A673 (cell line): ENCODE results near the gene ATF4. TPM values are rescaled to one million over a fixed set of nuclear protein-coding genes. Genes with fewer than 3 reads are reported as not detected.

Experiments used
- BruUV-seq: library from RNA; stranded (reverse); fragments of 400-500 nt; replicated peaks from 2 replicates; lab custom pipeline; 2021; lab: Mats Ljungman, UMichigan
- CTCF ChIA-PET: fragments of 300-600 bp; sonication (Branson Sonifier 250); formaldehyde crosslinking; loops from one replicate; lab custom pipeline; 2022; ENCODE audit warnings: antibody characterized with exemption; lab: Charles Lee
- POLR2A ChIA-PET: fragments of 300-600 bp; sonication (Branson Sonifier 250); formaldehyde crosslinking; loops from one replicate; lab custom pipeline; 2022; ENCODE audit warnings: antibody characterized with exemption; ENCODE audit not compliant: low non-redundant PET; lab: Charles Lee
- DNase-seq: peaks from one replicate; pipeline ENCODE4 v3.0.0-alpha.2; 2015; ENCODE audit warnings: low spot score
- H3K27ac ChIP-seq: fragments of 200-600 bp; sonication (generic); 2 replicates; pipeline ENCODE4 v1.5.1; 2016; ENCODE audit warnings: mixed run types, low read depth, mild to moderate bottlenecking, mixed read lengths, antibody characterized with exemption, low read length; ENCODE audit not compliant: poor library complexity, severe bottlenecking
- H3K27me3 ChIP-seq: fragments of 200-600 bp; sonication (generic); replicated peaks from 2 replicates; pipeline ENCODE4 v1.6.1; 2017; ENCODE audit warnings: mixed run types, low read depth, mild to moderate bottlenecking, mixed read lengths, antibody characterized with exemption, low read length; ENCODE audit not compliant: insufficient read depth, poor library complexity
- H3K36me3 ChIP-seq: fragments of 200-600 bp; sonication (generic); 2 replicates; pipeline ENCODE4 v1.6.1; 2016; ENCODE audit warnings: mixed run types, mild to moderate bottlenecking, mixed read lengths, antibody characterized with exemption, low read length; ENCODE audit not compliant: insufficient read depth, poor library complexity, severe bottlenecking
- H3K4me1 ChIP-seq: fragments of 200-600 bp; sonication (generic); 2 replicates; pipeline ENCODE4 v1.6.1; 2017; ENCODE audit warnings: mixed run types, mild to moderate bottlenecking, mixed read lengths, antibody characterized with exemption, low read length; ENCODE audit not compliant: insufficient read depth, poor library complexity, severe bottlenecking
- H3K4me3 ChIP-seq: fragments of 200-600 bp; sonication (generic); 2 replicates; pipeline ENCODE4 v1.5.1; 2016; ENCODE audit warnings: low read depth, mixed run types, mild to moderate bottlenecking, mixed read lengths, low read length; ENCODE audit not compliant: poor library complexity, severe bottlenecking
- H3K9me3 ChIP-seq: fragments of 200-600 bp; sonication (generic); 2 replicates; pipeline ENCODE4 v1.6.1; 2016; ENCODE audit warnings: mixed run types, low read depth, mild to moderate bottlenecking, mixed read lengths, antibody characterized with exemption, low read length; ENCODE audit not compliant: poor library complexity, severe bottlenecking
- EZH2 ChIP-seq: fragments of 200-600 bp; sonication (generic); IDR thresholded peaks from 2 replicates; pipeline ENCODE4 v1.6.1; 2017; ENCODE audit warnings: borderline replicate concordance, low read depth, mild to moderate bottlenecking, mixed read lengths, antibody characterized with exemption, low read length; ENCODE audit not compliant: poor library complexity, severe bottlenecking
- intact Hi-C: fragments of 100-400 bp; cut with micrococcal nuclease; formaldehyde crosslinking; loops from one replicate; pipeline ENCODE4 v1.10.0; 2022; ENCODE audit not compliant: unreplicated experiment
- total RNA-seq: library from RNA; stranded (reverse); gene quantifications from 2 replicates; pipeline ENCODE4 v1.2.3, GENCODE V29; 2021
- TF ChIP-seq, protein P1 (sequence below): fragments of 300-800, 200-600 bp; sonication (generic); conservative IDR thresholded peaks from 2 replicates; pipeline ENCODE4 v1.5.1; 2017; ENCODE audit warnings: low read depth, mild to moderate bottlenecking, antibody characterized with exemption, low read length, moderate library complexity, mixed read lengths

The ATF4 gene
- total RNA-seq, 1 experiment from 2014 or later, result 476 TPM

DNA sequence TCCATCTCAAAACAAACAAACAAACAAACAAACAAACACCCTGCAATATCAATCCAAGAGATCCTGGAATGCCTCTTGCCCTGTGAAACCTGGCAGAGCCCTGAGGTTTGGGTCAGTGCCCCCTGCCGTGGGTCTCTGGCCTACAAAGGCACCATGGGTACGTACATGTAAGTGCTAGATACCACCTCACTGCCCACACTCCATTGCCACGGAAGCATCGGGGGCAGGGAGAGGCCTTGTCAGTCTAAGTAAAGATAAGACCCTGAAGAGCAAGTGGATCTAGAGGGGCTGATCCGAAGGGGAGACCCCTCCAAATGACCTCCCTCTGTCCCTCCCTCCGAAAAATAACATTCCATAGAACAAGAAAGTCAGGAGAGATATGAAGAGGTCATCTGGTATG, 20.3 kb upstream of the ATF4 start:
- no peaks in the 10 kb centered on the region for H3K9me3 ChIP-seq
- no peak overlapping the region for H3K4me3 ChIP-seq
- TF ChIP-seq, protein P1, sequence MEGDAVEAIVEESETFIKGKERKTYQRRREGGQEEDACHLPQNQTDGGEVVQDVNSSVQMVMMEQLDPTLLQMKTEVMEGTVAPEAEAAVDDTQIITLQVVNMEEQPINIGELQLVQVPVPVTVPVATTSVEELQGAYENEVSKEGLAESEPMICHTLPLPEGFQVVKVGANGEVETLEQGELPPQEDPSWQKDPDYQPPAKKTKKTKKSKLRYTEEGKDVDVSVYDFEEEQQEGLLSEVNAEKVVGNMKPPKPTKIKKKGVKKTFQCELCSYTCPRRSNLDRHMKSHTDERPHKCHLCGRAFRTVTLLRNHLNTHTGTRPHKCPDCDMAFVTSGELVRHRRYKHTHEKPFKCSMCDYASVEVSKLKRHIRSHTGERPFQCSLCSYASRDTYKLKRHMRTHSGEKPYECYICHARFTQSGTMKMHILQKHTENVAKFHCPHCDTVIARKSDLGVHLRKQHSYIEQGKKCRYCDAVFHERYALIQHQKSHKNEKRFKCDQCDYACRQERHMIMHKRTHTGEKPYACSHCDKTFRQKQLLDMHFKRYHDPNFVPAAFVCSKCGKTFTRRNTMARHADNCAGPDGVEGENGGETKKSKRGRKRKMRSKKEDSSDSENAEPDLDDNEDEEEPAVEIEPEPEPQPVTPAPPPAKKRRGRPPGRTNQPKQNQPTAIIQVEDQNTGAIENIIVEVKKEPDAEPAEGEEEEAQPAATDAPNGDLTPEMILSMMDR, result no peak
- no peak for DNase-seq
- peaks cover 13% of the 10 kb centered on the region for H3K36me3 ChIP-seq
- CTCF ChIA-PET, result no interaction called here
- no peak overlapping the region for H3K27ac ChIP-seq
- POLR2A ChIA-PET, result no interaction called here
- intact Hi-C loops, result no loop called here
- no peaks in the 10 kb centered on the region for H3K27me3 ChIP-seq
- BruUV-seq, result no TSS peak
- peaks cover 27% of the 10 kb centered on the region for H3K4me1 ChIP-seq

DNA sequence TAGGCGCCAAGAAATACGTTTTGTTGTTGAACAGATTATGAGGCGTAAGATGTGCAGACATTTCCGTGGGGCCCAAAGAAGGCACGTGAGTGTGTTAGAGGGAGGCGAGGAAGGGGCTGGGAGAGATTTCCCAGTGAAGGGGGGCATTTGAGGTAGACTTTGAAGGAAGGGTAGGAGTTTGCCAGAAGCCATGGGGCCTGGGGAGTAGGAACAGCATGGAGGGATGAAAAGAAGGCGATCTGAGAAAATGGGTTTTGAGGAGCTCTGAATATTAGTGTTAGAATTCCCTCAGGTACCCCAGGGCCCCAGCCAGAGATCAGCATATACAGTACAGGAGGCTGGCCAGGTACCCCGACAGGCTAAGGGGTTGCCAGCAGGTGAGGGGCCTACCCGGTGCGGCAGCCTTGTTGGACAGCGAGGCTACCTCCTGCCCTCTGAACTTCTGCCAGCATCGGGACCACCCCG, 18.7 kb upstream of the ATF4 start:
- H3K4me3 ChIP-seq, result peak overlapping the region; percentile 82
- H3K9me3 ChIP-seq, result no peaks in the 10 kb centered on the region
- no peaks in the 10 kb centered on the region for H3K27me3 ChIP-seq
- CTCF ChIA-PET, result interaction anchor here (0.7 to 1.0 kb wide), 4 partner anchors 13 to 102 kb away, joined by 3 to 5 read pairs (median 4); partner anchors contain the start of gene TAB1
- H3K36me3 ChIP-seq, result peaks cover 29% of the 10 kb centered on the region
- H3K27ac ChIP-seq, result peak overlapping the region; percentile 69
- BruUV-seq, result no TSS peak
- DNase-seq, result no peak
- H3K4me1 ChIP-seq, result peaks cover 27% of the 10 kb centered on the region
- POLR2A ChIA-PET, result interaction anchor here (1.0 kb wide), 1 partner anchor 21 kb away, joined by 5 read pairs; no protein-coding TSS in a partner anchor
- intact Hi-C loops, result loop anchor here (1.0 kb wide), 1 partner anchor 19 kb away; the partner anchor contains the start of gene ATF4
- TF ChIP-seq, protein P1, result no peak

DNA sequence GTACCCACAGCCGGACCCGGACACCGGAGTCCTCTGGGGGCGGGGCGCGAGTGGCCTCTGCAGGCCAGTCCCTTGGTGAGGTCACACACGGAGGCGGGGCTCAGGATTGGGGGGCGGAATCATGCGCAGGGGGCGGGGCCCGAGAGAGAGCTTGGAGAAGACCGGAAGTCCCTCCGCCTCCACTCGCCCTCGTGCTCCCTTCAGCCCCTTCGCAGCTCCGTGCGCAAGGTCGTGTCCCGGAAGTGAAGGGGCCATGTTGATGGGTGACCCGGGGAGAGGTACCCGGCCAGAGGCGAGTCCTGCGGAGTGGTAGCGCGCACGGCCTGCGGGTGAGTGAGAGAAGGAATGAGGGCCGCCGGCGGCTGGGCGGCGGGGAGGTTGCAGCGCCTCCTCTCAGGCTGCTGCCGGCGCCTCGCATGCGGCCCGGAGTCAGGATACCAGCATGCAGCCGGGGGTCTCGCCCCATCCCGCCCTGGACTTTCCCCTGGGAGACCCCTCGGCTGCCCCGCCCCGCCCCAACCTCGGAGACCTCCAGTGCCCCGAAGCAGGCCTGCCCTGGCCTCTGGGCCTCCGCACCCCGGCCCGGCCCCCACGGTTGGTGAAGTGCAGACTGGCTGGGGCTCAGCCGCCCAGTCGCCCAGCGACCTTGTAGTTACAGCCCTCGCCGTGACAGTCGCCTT, 18.1 kb upstream of the ATF4 start, which contains the start of gene MIEF1:
Gene MIEF1, plus strand, starts transcription at position 182 of the 680 bp plus-strand sequence. CDS start 9,005 bp downstream, outside the sequence.
- intact Hi-C loops, result loop anchor here (1.0 kb wide), 1 partner anchor 18 kb away; the partner anchor contains the start of gene ATF4
- Histone ChIP-seq H3K36me3 (peaks cover 32% of the 10 kb centered on the region), H3K4me1 (peaks cover 27% of the 10 kb centered on the region), H3K27ac (peak within 1 kb of the TSS; percentile 69), H3K4me3 (peak within 1 kb of the TSS; percentile 82), H3K27me3 (no peaks in the 10 kb centered on the region), H3K9me3 (no peaks in the 10 kb centered on the region)
- ChIA-PET CTCF (interaction anchor here (0.6 to 1.0 kb wide), 5 partner anchors 8 to 103 kb away, joined by 3 to 5 read pairs (median 4); partner anchors contain the start of gene TAB1), POLR2A (interaction anchor here (0.6 to 1.0 kb wide), 2 partner anchors 21 to 30 kb away, joined by 3 to 5 read pairs; no protein-coding TSS in a partner anchor)
- TF ChIP-seq EZH2, result no peak
- TF ChIP-seq, protein P1, result peak; percentile 28; the same call in 1 of the 2 replicates
- peak; percentile 95 for DNase-seq
- BruUV-seq, result no TSS peak
